Measurements from ENCODE around the gene ABLIM1.

DNA sequence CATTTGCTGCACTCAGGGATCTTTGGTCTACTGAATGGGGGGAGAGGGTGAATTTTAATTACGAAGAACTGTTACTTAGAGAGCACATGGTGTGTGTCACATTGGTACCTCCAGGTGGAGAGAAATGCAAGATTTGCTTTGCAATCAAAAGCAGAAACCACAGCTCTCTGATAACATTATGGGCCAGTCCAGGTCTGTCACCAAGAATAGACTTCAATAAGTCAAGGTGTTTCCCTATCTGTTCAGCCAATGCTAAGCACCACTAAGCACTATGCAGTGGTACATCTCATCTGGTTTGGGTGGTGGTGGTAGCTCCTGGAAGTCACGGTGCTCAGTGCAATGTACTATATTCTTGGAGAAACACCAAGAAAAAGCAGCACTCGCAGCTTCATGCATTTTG is 134.2 kb downstream of the ABLIM1 start:
- TF ChIP-seq, protein P1, sequence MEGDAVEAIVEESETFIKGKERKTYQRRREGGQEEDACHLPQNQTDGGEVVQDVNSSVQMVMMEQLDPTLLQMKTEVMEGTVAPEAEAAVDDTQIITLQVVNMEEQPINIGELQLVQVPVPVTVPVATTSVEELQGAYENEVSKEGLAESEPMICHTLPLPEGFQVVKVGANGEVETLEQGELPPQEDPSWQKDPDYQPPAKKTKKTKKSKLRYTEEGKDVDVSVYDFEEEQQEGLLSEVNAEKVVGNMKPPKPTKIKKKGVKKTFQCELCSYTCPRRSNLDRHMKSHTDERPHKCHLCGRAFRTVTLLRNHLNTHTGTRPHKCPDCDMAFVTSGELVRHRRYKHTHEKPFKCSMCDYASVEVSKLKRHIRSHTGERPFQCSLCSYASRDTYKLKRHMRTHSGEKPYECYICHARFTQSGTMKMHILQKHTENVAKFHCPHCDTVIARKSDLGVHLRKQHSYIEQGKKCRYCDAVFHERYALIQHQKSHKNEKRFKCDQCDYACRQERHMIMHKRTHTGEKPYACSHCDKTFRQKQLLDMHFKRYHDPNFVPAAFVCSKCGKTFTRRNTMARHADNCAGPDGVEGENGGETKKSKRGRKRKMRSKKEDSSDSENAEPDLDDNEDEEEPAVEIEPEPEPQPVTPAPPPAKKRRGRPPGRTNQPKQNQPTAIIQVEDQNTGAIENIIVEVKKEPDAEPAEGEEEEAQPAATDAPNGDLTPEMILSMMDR (IDR thresholded peaks at IDR 0.05): no peak
- no peak for TF ChIP-seq POLR2AphosphoS5 (IDR thresholded peaks at IDR 0.05)
- no peak for TF ChIP-seq EP300 (IDR thresholded peaks at IDR 0.05)
- no peak for TF ChIP-seq POLR2A (IDR thresholded peaks at IDR 0.05; ENCODE audit: low read depth)

Data from esophagus muscularis mucosa (tissue), 4 donors.